Liver (tissue), 9 donors: ENCODE data around the gene LRP4. TPM values are rescaled to one million over a fixed set of nuclear protein-coding genes. Genes with fewer than 3 reads are reported as not detected.

Experiments
- DNase-seq: peaks from one replicate; pipeline ENCODE4 v3.0.0-alpha.2; 2017; ENCODE audit warnings: low spot score
- H3K27ac ChIP-seq, 2 donors: one replicate each; pipeline ENCODE4 v1.7.0; 2013; ENCODE audit warnings: inconsistent platforms in 2 of 2, low read length in 2 of 2, control low read depth in 1 of 2, low read depth in 1 of 2, mild to moderate bottlenecking in 1 of 2
- H3K27me3 ChIP-seq, 4 donors: one replicate each; pipeline versions ENCODE4 v1.6.1 to v1.7.0; 2013; ENCODE audit warnings: low read length in 3 of 4, inconsistent platforms in 1 of 4, mild to moderate bottlenecking in 1 of 4, moderate library complexity in 1 of 4; ENCODE audit not compliant: control insufficient read depth in 4 of 4, insufficient read depth in 4 of 4
- H3K36me3 ChIP-seq, 4 donors: one replicate each; pipeline versions ENCODE4 v1.6.1 to v1.7.0; 2013; ENCODE audit warnings: low read length in 3 of 4, mild to moderate bottlenecking in 3 of 4, low read depth in 1 of 4, moderate library complexity in 1 of 4; ENCODE audit not compliant: control insufficient read depth in 4 of 4, insufficient read depth in 3 of 4
- H3K4me1 ChIP-seq, 4 donors: one replicate each; pipeline versions ENCODE4 v1.6.1 to v1.7.0; 2013; ENCODE audit warnings: low read length in 3 of 4, mild to moderate bottlenecking in 3 of 4, moderate library complexity in 1 of 4; ENCODE audit not compliant: control insufficient read depth in 4 of 4, insufficient read depth in 4 of 4
- H3K4me3 ChIP-seq, 3 donors: one replicate each; pipeline versions ENCODE4 v1.6.1 to v1.7.0; 2013; ENCODE audit warnings: low read length in 3 of 3, control low read depth in 1 of 3, low read depth in 1 of 3, mild to moderate bottlenecking in 1 of 3
- H3K9ac ChIP-seq, 2 donors: one replicate each; pipeline ENCODE4 v1.7.0; 2013; ENCODE audit warnings: low read length in 2 of 2, mild to moderate bottlenecking in 2 of 2, moderate library complexity in 2 of 2, control low read depth in 1 of 2, low read depth in 1 of 2
- H3K9me3 ChIP-seq, 4 donors: one replicate each; pipeline versions ENCODE4 v1.6.1 to v1.7.0; 2013; ENCODE audit warnings: low read length in 3 of 4; ENCODE audit not compliant: control insufficient read depth in 4 of 4
- ATF3 ChIP-seq: IDR thresholded peaks from 2 replicates; pipeline ENCODE4 v1.6.1; 2016; ENCODE audit warnings: antibody characterized with exemption
- CTCF ChIP-seq: fragments of 150-350 bp; IDR thresholded peaks from 2 replicates; pipeline ENCODE4 v1.5.1; 2017; ENCODE audit warnings: improper control_type of control experiment, low read depth, low read length; ENCODE audit not compliant: missing input control
- FOXA2 ChIP-seq: IDR thresholded peaks from 2 replicates; pipeline ENCODE4 v1.6.1; 2016; ENCODE audit warnings: antibody characterized with exemption
- GABPA ChIP-seq, 2 donors: IDR thresholded peaks in 1 of 2; conservative IDR thresholded peaks in 1 of 2; 2 replicates each; pipeline ENCODE4 v1.6.1; 2016; ENCODE audit warnings: antibody characterized with exemption in 2 of 2, mild to moderate bottlenecking in 1 of 2, moderate library complexity in 1 of 2
- HNF4A ChIP-seq, 2 donors: conservative IDR thresholded peaks; 2 replicates each; pipeline ENCODE4 v1.6.1; 2016; ENCODE audit warnings: antibody characterized with exemption in 2 of 2, mild to moderate bottlenecking in 2 of 2
- HNF4G ChIP-seq: IDR thresholded peaks from 2 replicates; pipeline ENCODE4 v1.6.1; 2016; ENCODE audit warnings: antibody characterized with exemption
- JUND ChIP-seq, 2 donors: IDR thresholded peaks; 2 replicates each; pipeline ENCODE4 v1.6.1; 2016; ENCODE audit warnings: antibody characterized with exemption in 2 of 2
- MAX ChIP-seq: IDR thresholded peaks from 2 replicates; pipeline ENCODE4 v1.6.1; 2016; ENCODE audit warnings: antibody characterized with exemption
- RAD21 ChIP-seq, 2 donors: IDR thresholded peaks; 2 replicates each; pipeline ENCODE4 v1.6.1; 2016; ENCODE audit warnings: antibody characterized with exemption in 2 of 2, mild to moderate bottlenecking in 2 of 2
- REST ChIP-seq: IDR thresholded peaks from 2 replicates; pipeline ENCODE4 v1.6.1; 2016; ENCODE audit warnings: antibody characterized with exemption, mild to moderate bottlenecking
- RXRA ChIP-seq, 2 donors: IDR thresholded peaks; 2 replicates each; pipeline ENCODE4 v1.6.1; 2017 to 2018; ENCODE audit warnings: antibody characterized with exemption in 2 of 2, mild to moderate bottlenecking in 1 of 2
- SP1 ChIP-seq: IDR thresholded peaks from 2 replicates; pipeline ENCODE4 v1.6.1; 2018; ENCODE audit warnings: antibody characterized with exemption, mild to moderate bottlenecking
- TAF1 ChIP-seq: conservative IDR thresholded peaks from 2 replicates; pipeline ENCODE4 v1.6.1; 2016; ENCODE audit warnings: antibody characterized with exemption, mild to moderate bottlenecking
- YY1 ChIP-seq: IDR thresholded peaks from 2 replicates; pipeline ENCODE4 v1.6.1; 2016; ENCODE audit warnings: antibody characterized with exemption, mild to moderate bottlenecking
- ZBTB33 ChIP-seq: IDR thresholded peaks from 2 replicates; pipeline ENCODE4 v1.6.1; 2016; ENCODE audit warnings: antibody characterized with exemption
- WGBS: extraction: QIAGEN DNeasy Blood & Tissue Kit; methylation state at CpG from one replicate; pipeline ENCODE4 v1.1.7; 2013; 5-methylcytosine and 5-hydroxymethylcytosine counted together
- polyA plus RNA-seq, 2 donors: library from polyadenylated mRNA; stranded (reverse) in 1 of 2; unstranded in 1 of 2; fragments of 200-250 nt in 1 of 2; fragments of >200 nt in 1 of 2; fragmentation: Nextera tagmentation in 1 of 2; extraction: Ambion mirVana in 1 of 2; gene quantifications; one replicate each; pipeline versions ENCODE4 v1.2.1 to v1.2.3, GENCODE V29; 2013 to 2015
- total RNA-seq, 2 donors: library from RNA; depleted of rRNA; stranded (reverse); fragments of >200 nt; gene quantifications; one replicate each; pipeline ENCODE4 v1.2.3, GENCODE V29; 2014
- donor health status: healthy.
- donor health status: healthy.
- donor health status: healthy.
- donor health status: healthy.
- donor health status: healthy.

Gene LRP4
- total and polyA plus RNA-seq, 4 donors: 0.50 to 3.1 (median 0.90) TPM

- no peak overlapping the region for H3K9ac ChIP-seq
- no peaks in the 10 kb centered on the region for H3K27me3 ChIP-seq
- no peaks in the 10 kb centered on the region for H3K36me3 ChIP-seq
- no peak overlapping the region for H3K27ac ChIP-seq
- TF ChIP-seq YY1 (no peak), SP1 (no peak), MAX (no peak), ZBTB33 (no peak), CTCF (no peak), REST (no peak), ATF3 (no peak), FOXA2 (no peak), HNF4G (no peak), GABPA (IDR thresholded peaks at IDR 0.05 in 1 of 2, conservative IDR thresholded peaks at IDR 0.05 in 1 of 2) (no peak), TAF1 (no peak), RXRA (IDR thresholded peaks at IDR 0.05) (no peak), RAD21 (IDR thresholded peaks at IDR 0.05) (no peak), HNF4A (conservative IDR thresholded peaks at IDR 0.05) (no peak)
- DNase-seq: no peak
- no peaks in the 10 kb centered on the region for H3K9me3 ChIP-seq
- peaks cover 0 to 3% (median 0%) of the 10 kb centered on the region in 4 donors for H3K4me1 ChIP-seq
- H3K4me3 ChIP-seq: no peak overlapping the region
- WGBS: 64% methylated on average over 5 of the region's 5 CpGs
These were observed 61.6 kb downstream of the LRP4 start for GRCh38 chr11:46856605-46857343.

GRCh38 chr11:46855863-46856262, 62.5 kb downstream of the LRP4 start:
- Histone ChIP-seq H3K9ac (no peak overlapping the region), H3K4me3 (no peak overlapping the region), H3K4me1 (peaks cover 0 to 3% (median 0%) of the 10 kb centered on the region in 4 donors), H3K9me3 (peaks cover 0 to 3% (median 0%) of the 10 kb centered on the region in 4 donors), H3K27me3 (no peaks in the 10 kb centered on the region), H3K27ac (no peak overlapping the region), H3K36me3 (no peaks in the 10 kb centered on the region)
- WGBS: 100% methylated on average over 2 of the region's 2 CpGs
- no peak for DNase-seq
- TF ChIP-seq REST: no peak
- no peak for TF ChIP-seq RXRA (IDR thresholded peaks at IDR 0.05)
- no peak for TF ChIP-seq ATF3
- TF ChIP-seq HNF4A (conservative IDR thresholded peaks at IDR 0.05): no peak
- no peak for TF ChIP-seq ZBTB33
- TF ChIP-seq HNF4G: no peak
- TF ChIP-seq TAF1: no peak
- no peak for TF ChIP-seq RAD21 (IDR thresholded peaks at IDR 0.05)
- no peak for TF ChIP-seq GABPA (IDR thresholded peaks at IDR 0.05 in 1 of 2, conservative IDR thresholded peaks at IDR 0.05 in 1 of 2)
- TF ChIP-seq SP1: no peak
- no peak for TF ChIP-seq JUND (IDR thresholded peaks at IDR 0.05)
